Activated CD4-positive, CD25-positive, alpha-beta regulatory T cell treated with anti-CD3 and anti-CD28 coated beads, Interleukin-2, amount 50 U/mL, for 16 hours (primary cell): ENCODE results near the gene UHRF1.

Source experiments
- DNase-seq: peaks from one replicate; pipeline ENCODE4 v3.0.0-alpha.2; 2020; ENCODE audit warnings: low read depth, low spot score

UHRF1 gene

DNA sequence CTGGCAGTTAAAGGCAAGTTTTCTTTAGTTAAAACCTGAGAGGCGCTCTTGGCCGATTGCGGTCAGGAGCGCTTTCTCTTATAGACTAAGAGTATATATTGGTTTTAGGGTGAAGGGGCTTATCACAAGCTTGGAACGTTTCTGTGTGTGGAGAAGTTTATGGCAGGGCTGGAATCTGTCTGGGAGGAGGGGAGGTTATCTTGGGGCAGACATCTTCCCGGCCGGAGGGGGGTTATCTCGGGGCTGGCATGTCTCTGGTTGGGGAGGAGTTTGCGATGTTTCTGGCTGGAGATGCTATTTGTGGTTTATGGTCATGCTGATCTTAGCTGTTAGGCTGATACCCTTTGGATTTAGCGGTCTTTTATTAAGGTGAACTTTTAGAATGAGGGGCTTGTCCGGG, 78.0 kb downstream of the UHRF1 start:
- no peak for DNase-seq

DNA sequence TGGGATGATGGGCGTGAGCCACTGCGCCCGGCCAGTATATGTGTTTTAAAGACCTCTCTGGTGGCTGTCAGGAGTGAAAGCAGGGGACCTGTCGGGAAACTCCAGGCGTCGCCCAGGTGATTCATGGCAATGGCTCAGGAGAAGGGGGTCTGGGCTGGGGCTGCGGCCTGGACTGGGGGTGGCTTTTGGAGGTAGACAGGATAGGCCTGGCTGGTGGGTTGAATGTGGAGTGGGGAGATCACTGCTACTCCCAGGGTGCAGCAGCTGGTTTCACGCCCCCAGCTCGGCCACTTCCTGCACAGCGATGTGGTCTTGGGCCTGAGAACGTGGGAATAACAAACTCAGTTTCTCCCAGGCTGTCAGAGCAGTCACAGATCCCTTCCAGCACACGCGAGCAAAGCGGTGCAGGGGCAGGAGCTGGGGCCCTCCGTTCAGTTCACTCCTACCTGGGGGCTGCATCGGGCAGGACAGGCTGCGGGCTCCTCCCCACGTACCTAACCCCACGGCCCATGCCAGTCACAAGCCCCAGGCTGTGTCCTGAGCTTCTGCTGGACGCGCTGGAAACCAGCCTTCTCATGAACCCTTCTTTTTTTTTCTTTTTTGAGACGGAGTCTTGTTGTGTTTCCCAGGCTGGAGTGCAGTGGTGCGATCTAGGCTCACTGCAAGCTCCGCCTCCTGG, 78.5 kb downstream of the UHRF1 start:
- DNase-seq, result no peak

DNA sequence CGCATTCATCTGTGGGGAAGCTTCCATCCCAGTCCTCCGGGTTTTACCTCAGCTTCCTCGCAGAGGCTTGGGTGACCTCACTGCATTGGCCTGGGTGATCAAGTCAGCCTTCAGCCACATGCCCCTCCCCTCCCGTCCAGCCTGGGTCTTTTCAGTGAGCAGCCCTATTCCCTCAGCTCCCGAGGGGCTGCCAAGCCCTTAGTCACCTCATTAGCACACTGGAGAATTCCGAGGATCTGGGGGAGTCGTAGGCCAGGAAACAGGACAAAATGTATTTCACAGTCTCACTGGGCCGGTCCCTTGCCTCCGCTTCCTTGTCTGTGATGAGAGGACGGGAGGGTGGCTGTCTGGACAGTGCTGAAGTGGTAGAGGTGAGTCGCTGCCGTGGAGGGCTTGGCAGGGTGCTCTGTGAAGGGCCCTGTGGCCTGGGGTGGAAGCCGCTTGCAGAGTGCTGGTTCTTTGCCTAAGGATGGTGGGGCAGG, 79.5 kb downstream of the UHRF1 start:
- no peak for DNase-seq

DNA sequence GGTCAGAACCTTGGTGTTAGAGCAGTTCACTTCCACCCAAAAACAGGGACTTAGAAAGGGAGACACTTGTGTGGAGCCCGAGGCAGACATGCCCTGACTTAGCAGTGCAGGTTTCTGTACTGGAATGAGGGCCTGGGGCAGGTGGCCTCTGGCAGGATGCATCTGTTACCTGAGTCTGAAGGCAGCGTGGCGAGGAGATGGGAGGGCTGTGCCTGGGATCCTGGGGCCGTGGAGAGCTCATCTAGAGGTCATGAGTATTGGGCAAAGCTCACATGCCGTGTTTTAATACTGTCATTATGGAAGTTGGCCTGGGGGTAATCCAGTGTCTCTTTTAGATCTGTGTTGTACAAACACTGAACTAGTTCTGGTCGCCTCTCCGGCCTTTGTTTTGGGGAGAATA, 81.0 kb downstream of the UHRF1 start:
- DNase-seq, result no peak

DNA sequence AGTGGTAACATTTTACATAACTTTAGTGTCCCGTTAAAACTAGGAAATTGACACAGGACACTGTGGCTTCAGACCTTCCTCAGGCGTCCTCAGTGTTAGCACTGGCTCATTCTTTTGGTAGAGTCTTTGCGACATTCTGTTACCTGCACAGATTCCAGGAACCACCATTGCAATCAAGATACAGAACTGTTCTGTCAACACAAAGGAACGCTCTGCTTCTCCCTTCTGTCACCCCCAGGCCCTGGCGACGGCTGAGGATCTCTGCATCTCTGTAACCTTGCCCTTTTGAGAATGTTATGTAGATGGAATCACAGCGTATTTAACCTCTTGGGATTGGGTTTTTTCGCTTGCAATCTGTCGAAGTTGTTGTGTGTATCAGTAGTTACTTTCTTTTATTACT, 82.2 kb downstream of the UHRF1 start:
- DNase-seq, result no peak

DNA sequence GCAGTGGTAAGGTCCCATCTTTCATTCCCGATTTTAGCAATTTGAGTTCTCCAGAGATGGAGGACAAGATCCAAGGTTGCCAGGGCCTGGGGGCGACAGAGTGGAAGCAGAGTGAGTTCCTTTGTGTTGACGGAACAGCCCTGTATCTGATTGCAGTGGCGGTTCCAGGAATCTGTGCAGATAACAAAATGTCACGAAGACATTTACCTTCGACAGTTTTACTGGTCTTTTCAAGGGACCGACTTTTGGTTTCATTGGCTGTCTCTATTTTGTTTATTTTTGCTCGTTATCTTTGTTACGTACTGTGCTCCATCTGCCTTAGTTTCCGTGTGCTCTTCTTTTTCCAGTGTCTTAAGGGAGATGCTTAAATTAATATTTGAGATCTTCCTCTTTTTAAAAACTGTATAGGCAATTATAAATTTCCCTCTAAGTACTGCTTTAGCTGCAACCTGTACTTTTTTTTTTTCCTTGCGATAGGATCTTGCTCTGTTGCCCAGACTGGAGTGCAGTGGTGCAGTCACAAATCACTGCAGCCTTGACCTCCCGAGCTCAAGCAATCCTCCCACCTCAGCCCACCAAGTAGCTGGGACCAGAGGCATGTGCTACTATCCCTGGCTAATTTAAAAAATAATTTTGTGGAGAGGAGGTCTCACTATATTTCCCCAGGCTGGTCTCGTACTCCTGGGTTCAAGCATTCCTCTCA, 82.8 kb downstream of the UHRF1 start:
- no peak for DNase-seq

DNA sequence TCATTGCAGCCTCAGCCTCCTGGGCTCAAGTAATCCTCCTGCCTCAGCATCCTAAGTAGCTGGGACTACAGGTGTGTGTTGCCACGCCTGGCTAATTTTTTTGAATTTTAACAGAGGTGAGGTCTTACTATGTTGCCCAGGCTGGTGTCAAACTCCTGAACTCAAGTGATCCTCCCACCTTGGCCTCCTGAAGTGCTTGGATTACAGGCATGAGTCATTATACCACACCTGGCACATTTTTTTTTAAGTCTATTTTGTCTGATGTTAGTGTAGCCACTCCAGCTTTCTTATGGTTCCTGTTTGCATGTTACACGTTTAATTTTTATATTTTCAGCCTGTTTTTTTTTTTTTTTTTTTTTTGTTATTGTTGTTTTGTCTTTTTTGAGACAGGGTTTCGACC, 84.4 kb downstream of the UHRF1 start:
- DNase-seq, result no peak

DNA sequence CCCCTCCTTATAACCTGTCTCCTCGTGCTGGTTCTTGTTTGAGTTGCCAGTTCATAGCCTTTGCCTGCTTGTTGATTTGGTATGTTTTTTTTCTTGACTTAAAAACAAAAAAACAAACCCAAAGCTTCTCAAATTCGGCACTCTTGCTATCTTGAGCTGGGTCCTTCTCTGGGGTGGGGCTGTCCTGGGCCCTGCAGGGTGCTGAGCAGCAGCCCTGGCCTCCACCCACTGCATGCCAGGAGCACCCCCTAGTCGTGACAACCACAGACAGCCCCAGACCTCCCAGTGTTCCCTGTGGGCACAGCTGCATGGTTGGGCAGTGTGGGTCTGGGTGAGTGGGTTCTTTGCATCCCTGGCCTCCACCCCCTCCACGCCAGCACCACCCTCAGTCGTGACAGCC, 87.4 kb downstream of the UHRF1 start:
- DNase-seq, result no peak

DNA sequence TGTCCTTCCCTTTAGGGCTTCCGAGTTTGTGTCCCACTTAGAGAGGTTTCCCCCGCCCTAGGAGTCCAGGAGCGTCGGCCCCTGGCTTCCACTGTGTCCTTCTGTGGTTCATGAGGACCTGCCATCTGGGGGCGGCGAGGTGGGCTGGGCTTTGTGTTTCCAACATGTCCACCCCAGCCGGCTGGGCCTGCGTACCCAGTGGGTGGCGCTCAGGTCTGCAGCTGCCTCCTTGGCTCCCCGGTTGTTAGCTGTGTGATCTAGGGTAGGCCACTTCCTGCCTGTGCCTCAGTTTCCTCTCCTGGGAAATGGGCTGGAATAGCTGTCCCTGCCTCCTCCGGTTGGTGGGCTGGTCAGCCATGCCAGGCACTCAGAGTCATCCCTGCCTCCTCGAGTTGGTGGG, 88.0 kb downstream of the UHRF1 start:
- DNase-seq, result no peak

DNA sequence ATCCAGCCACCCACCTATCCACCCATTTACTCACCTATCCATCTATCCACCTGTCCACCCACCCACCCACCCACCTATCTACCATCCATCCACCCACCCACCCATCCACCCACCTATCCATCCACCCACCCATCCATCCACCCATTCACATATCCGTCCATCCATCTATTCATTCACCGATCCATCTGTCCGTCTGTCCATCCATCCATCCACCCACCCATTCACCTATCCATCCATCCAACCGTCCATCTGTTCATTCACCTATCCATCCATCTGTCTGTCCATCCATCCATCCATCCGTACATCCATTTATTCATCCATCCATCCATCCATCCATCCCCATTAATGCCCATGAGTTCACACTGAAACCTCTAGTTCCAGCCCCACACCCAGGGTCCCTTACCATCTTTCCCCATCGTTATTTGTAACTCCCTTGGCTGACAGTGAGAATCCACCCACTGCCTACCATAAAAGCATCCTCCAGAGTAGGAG, 90.9 kb downstream of the UHRF1 start:
- DNase-seq, result no peak

DNA sequence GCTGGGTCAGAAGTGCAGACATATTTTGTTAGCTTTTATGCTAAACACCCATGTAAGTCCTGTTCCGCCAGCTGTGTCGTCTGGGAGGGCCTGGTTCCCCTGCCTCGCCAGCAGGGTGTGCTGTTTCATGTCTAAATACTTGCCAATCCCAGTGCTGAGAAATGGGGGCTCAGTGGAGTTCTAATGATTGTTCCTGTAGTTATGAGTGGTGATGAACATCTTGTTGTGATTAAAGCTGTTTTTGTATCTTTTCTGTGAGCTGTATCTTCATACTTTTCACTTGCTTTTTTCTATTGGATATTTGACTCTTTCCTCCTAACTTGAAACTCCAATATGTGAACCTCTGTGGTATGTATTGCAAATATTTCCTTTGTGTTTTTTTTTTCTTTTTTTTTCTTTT, 92.3 kb downstream of the UHRF1 start:
- DNase-seq, result no peak

DNA sequence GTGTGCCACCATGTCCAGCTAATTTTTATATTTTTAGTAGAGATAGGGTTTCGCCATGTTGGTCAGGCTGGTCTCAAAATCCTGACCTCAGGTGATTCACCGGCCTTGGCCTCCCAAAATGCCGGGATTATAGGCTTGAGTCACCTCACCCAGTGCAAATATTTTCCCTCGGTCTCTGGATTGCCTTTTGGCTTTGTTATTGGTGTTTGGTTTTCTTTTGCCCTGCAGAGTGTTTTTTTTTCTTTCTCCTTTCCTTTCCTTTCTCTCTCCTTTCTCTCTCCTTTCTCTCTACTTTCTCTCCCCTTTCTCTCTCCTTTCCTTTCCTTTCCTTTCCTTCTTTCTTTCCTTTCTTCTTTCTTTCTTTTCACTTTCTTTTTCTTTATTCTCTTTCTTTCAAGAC, 92.8 kb downstream of the UHRF1 start:
- DNase-seq, result no peak

DNA sequence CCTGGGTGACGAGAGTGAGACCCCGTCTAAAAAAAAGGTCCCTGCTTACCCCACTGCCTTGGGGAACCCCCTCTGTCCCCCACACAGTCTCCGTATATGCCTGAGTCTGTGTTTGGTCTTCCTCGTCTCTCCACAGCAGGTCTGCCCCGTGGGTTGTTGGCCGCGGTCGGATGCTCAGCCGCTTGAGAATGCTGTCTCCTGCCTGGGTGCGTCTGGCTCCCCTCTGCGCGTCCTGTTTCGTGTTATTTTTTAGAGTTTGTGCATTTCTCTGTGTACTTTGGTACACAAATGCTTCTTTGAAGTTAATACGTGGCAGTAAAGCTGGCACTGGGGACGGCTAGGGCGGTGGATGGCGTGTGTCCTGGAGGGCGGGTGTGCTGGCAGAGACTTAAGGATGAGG, 94.5 kb downstream of the UHRF1 start:
- DNase-seq, result no peak

DNA sequence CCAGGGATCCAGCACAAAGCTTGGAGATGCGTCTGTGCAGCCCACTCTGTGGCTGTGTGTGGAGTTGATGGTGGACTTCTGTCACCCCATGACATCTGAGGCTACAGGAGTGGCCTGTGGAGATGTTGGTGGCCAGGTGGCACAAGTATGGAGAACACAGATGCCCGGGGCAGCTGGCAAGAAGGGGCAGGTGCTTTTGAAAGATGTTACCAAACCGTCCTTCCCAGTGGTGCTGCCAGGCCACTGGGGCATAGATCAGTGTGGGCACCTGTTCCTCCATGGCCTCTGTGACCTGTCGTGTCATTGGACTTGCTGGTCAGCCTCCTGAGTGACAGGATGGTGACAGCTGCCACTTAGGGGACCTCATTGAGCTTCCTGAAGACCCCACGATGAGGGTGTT, 95.8 kb downstream of the UHRF1 start:
- no peak for DNase-seq

DNA sequence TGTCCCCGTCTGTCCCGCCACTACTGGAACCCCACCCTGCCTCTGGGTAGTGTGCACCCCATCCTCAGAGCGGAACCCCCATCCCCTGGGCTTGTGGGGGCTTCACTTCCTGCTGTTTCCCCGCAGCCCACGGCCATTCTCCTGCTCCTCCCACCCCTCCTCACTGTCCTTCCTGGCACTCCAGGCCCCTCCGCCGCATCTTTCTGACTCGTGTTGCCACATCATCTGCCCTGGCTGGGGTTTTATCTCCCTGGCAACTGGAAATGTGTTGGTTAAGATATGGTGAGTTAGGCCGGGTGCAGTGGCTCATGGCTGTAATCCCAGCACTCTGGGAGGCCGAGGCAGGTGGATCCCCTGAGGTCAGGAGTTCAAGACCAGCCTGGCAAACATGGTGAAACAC, 96.9 kb downstream of the UHRF1 start:
- no peak for DNase-seq

DNA sequence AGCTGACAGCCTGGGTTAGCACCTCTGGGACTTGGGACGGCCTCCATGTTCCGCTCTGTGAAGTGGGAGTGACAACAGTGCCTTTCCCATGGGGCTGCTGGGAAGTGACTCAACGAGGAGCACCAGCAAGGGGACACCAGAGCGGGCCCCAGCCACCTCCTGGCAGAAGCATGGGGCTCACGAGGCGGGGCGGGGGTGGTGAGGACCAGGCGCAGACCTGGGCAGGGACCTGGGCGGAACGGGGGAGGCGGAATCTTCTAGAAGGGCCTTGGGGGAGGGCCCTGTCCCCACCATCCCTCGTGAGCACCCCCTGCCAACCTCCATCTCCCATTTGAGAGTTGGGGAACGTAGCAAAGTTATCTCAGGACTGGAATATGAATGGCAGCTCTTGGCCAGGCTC, 97.5 kb downstream of the UHRF1 start:
- no peak for DNase-seq
